Effector memory CD8-positive, alpha-beta T cell (primary cell): ENCODE measurements around the gene CHEK2.
"Not testable (repeated sequence)": the region's sequence is repeated elsewhere in the genome, so short reads cannot be mapped to it uniquely, and the experiment has no call there.

Experiments used
- ATAC-seq: fragments of 150-1000 bp; cut with Tn5 transposase; replicated peaks from 2 replicates; pipeline ENCODE4 v1.10.0; 2021; ENCODE audit warnings: mild to moderate bottlenecking, moderate library complexity
- DNase-seq, 3 experiments: peaks; one replicate each; pipeline ENCODE4 v3.0.0; 2021
- H3K27ac Mint-ChIP-seq, 2 donors: one replicate each; pipeline ENCODE4 v1.8.0; 2022; ENCODE audit warnings: mild to moderate bottlenecking in 2 of 2, mixed read lengths in 2 of 2, moderate library complexity in 2 of 2
- H3K27me3 Mint-ChIP-seq, 2 donors: one replicate each; pipeline ENCODE4 v1.8.0; 2022; ENCODE audit warnings: mixed read lengths in 2 of 2
- H3K36me3 Mint-ChIP-seq: one replicate; pipeline ENCODE4 v1.8.0; 2022; ENCODE audit warnings: mild to moderate bottlenecking, moderate library complexity, mixed read lengths; ENCODE audit not compliant: insufficient read depth
- H3K4me1 Mint-ChIP-seq, 2 donors: one replicate each; pipeline ENCODE4 v1.8.0; 2022; ENCODE audit warnings: low read depth in 2 of 2, mixed read lengths in 2 of 2
- H3K4me3 Mint-ChIP-seq, 2 donors: one replicate each; pipeline ENCODE4 v1.8.0; 2022; ENCODE audit warnings: mild to moderate bottlenecking in 2 of 2, mixed read lengths in 2 of 2, moderate library complexity in 2 of 2
- H3K9me3 Mint-ChIP-seq, 2 donors: one replicate each; pipeline ENCODE4 v1.8.0; 2022; ENCODE audit warnings: mixed read lengths in 2 of 2

Gene CHEK2

DNA sequence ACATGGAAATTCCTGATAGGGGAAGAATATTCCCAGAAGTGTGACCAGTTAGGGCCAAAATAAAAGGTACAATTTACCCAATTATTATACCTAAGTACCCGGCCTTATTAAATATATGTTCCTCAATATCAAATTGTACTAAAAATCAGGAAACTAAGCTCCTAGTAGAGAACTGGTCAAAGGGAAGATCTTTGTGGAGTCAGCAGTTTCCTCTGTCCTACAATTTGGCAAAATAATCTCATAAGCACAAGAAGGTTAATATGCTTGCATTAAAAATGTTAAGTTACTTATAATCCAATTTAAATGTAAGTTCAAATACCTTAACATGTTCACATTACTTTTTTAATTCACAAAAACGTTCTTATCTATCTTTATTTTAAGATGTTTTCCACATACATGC lies 72.2 kb downstream of the CHEK2 start:
- peaks cover 9% of the 10 kb centered on the region for H3K36me3 Mint-ChIP-seq
- peaks cover 13 to 17% of the 10 kb centered on the region in 2 donors for H3K4me1 Mint-ChIP-seq
- no peak overlapping the region for H3K27ac Mint-ChIP-seq
- H3K27me3 Mint-ChIP-seq, result peaks cover 31% of the 10 kb centered on the region in 2 donors
- H3K9me3 Mint-ChIP-seq, result peaks cover 0 to 2% of the 10 kb centered on the region in 2 donors
- no peak for DNase-seq
- ATAC-seq, result no peak
- no peak overlapping the region for H3K4me3 Mint-ChIP-seq

DNA sequence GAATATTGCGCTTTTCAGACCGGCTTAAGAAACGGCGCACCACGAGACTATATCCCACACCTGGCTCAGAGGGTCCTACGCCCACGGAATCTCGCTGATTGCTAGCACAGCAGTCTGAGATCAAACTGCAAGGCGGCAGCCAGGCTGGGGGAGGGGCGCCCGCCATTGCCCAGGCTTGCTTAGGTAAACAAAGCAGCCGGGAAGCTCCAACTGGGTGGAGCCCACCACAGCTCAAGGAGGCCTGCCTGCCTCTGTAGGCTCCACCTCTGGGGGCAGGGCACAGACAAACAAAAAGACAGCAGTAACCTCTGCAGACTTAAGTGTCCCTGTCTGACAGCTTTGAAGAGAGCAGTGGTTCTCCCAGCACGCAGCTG lies 78.1 kb downstream of the CHEK2 start:
- not testable (repeated sequence) for H3K27me3 Mint-ChIP-seq, H3K9me3 Mint-ChIP-seq, H3K27ac Mint-ChIP-seq, ATAC-seq, H3K4me3 Mint-ChIP-seq, H3K36me3 Mint-ChIP-seq, H3K4me1 Mint-ChIP-seq, DNase-seq

- no peaks in the 10 kb centered on the region for H3K4me1 Mint-ChIP-seq
- no peaks in the 10 kb centered on the region for H3K9me3 Mint-ChIP-seq
- peaks cover 25 to 29% of the 10 kb centered on the region in 2 donors for H3K27me3 Mint-ChIP-seq
- ATAC-seq, result no peak
- peaks cover 3% of the 10 kb centered on the region for H3K36me3 Mint-ChIP-seq
- no peak for DNase-seq
- H3K4me3 Mint-ChIP-seq, result no peak overlapping the region
- no peak overlapping the region for H3K27ac Mint-ChIP-seq
Measured at GRCh38 chr22:28658448-28658847, 83.2 kb downstream of the CHEK2 start.

GRCh38 chr22:28656181-28656580 lies 85.4 kb downstream of the CHEK2 start:
- H3K27me3 Mint-ChIP-seq, result peaks cover 35% of the 10 kb centered on the region in 2 donors

GRCh38 chr22:28650463-28650862 lies 91.2 kb downstream of the CHEK2 start:
- H3K36me3 Mint-ChIP-seq, result no peaks in the 10 kb centered on the region
- DNase-seq, result no peak
- no peak overlapping the region for H3K4me3 Mint-ChIP-seq
- H3K27ac Mint-ChIP-seq, result no peak overlapping the region
- no peaks in the 10 kb centered on the region for H3K4me1 Mint-ChIP-seq
- no peaks in the 10 kb centered on the region for H3K9me3 Mint-ChIP-seq
- no peak for ATAC-seq
- H3K27me3 Mint-ChIP-seq, result peaks cover 43 to 54% of the 10 kb centered on the region in 2 donors

More at GRCh38 chr22:28656181-28656580, 85.4 kb downstream of the CHEK2 start:
- Mint-ChIP-seq H3K36me3 (peaks cover 3% of the 10 kb centered on the region), H3K9me3 (no peaks in the 10 kb centered on the region), H3K4me1 (no peaks in the 10 kb centered on the region), H3K4me3 (no peak overlapping the region), H3K27ac (no peak overlapping the region)
- DNase-seq (no peak), ATAC-seq (no peak)

GRCh38 chr22:28648792-28649191 lies 92.8 kb downstream of the CHEK2 start:
- H3K36me3 Mint-ChIP-seq, result no peaks in the 10 kb centered on the region
- no peak overlapping the region for H3K27ac Mint-ChIP-seq
- H3K4me1 Mint-ChIP-seq, result no peaks in the 10 kb centered on the region
- peaks cover 33 to 48% of the 10 kb centered on the region in 2 donors for H3K27me3 Mint-ChIP-seq
- DNase-seq, result no peak
- no peak for ATAC-seq
- H3K9me3 Mint-ChIP-seq, result no peaks in the 10 kb centered on the region
- H3K4me3 Mint-ChIP-seq, result no peak overlapping the region

DNA sequence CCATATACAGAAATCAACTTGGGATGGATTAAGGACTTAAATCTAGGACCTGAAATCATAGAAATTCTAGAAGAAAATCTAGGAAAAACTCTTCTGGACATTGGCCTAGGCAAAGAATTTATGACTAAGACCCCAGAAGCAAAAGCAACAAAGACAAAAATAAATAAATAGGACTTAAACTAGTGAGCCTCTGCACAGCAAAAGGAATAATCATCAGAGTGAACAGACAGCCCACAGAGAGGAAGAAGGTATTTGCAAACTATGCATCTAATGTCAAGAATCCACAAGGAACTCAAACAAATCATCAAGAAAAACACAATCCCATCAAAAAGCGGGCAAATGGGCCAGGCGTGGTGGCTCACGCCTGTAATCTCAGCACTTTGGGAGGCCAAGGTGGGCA lies 94.4 kb downstream of the CHEK2 start:
- Mint-ChIP-seq H3K27me3 (peaks cover 29 to 43% of the 10 kb centered on the region in 2 donors), H3K27ac (no peak overlapping the region), H3K36me3 (no peaks in the 10 kb centered on the region), H3K4me1 (no peaks in the 10 kb centered on the region), H3K9me3 (no peaks in the 10 kb centered on the region), H3K4me3 (no peak overlapping the region)
- ATAC-seq (no peak), DNase-seq (no peak)

DNA sequence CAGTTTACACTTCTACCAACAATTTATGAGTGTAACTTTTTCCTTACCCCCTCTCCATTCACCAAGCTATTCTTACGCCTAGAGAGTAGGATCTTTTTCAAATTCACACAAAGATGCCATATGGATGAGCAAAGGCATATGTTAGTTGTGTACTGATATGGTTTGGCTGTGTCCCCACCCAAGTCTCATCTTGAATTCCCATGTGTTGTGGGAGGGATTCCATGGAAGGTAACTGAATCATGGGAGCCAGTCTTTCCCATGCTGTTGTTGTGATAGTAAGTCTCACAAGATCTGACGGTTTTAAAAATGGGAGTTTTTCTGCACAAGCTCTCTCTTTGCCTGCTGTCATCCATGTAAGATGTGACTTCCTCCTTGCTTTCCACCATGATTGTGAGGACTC lies 102.3 kb downstream of the CHEK2 start:
- Mint-ChIP-seq H3K4me3 (no peak overlapping the region), H3K36me3 (no peaks in the 10 kb centered on the region), H3K9me3 (no peaks in the 10 kb centered on the region), H3K27me3 (peaks cover 18 to 47% of the 10 kb centered on the region in 2 donors), H3K4me1 (no peaks in the 10 kb centered on the region), H3K27ac (no peak overlapping the region)
- no peak for DNase-seq
- no peak for ATAC-seq
